Endometrial microvascular endothelial cells (primary cell): ENCODE results near the gene RECQL. TPM values are rescaled to one million over a fixed set of nuclear protein-coding genes. Genes with fewer than 3 reads are reported as not detected.

Source experiments
- in situ Hi-C: cut with HindIII; loops from 2 replicates; pipeline ENCODE4 v1.10.0; 2017; ENCODE audit warnings: low sequenced_read_pairs, low pct_unique_long_range_greater_than_20kb; ENCODE audit errors: inconsistent ontology term
- total RNA-seq: library from RNA; depleted of rRNA; stranded (reverse); fragments of >200 nt; gene quantifications from one replicate; pipeline ENCODE4 v1.2.3, GENCODE V29; 2015; ENCODE audit errors: inconsistent ontology term

Gene RECQL
- total RNA-seq = 96.4 TPM

GRCh38 chr12:21501258-21502163, at the start of gene RECQL, which contains the start of gene GOLT1B:
Gene RECQL, minus strand, starts transcription at chr12:21501635. Its CDS starts 2,065 bp downstream, at chr12:21499570.
Gene GOLT1B, plus strand, starts transcription at chr12:21501789. Its CDS starts 135 bp downstream, at chr12:21501924.
- in situ Hi-C loops = no loop called here

- in situ Hi-C loops = no loop called here
Observed at GRCh38 chr12:21547437-21547836, 46.0 kb upstream of the RECQL start.

- in situ Hi-C loops = no loop called here
Observed at GRCh38 chr12:21546716-21547115, 45.3 kb upstream of the RECQL start.

DNA sequence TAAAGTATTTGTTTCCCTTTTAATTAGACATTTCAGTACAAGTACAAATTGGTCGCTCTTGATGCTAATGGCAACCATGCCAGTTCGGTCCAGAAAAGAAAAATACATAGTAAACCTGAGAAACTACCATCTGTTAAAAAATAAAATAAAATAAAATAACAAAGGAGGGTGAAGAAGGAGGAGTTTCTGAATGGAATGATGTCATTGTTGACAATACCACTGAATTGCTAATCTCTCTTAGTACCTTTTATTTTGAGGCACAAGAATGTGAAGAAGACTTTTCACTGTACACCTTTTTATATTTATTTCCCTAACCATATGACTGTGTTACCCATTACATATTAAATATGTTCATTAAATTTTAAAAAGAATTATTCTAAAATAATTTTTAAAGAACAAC, 44.1 kb upstream of the RECQL start:
- in situ Hi-C loops = no loop called here

GRCh38 chr12:21543151-21543550, 41.7 kb upstream of the RECQL start:
- in situ Hi-C loops = no loop called here

GRCh38 chr12:21542403-21542802, 41.0 kb upstream of the RECQL start:
- in situ Hi-C loops = no loop called here

- in situ Hi-C loops = no loop called here
Observed at GRCh38 chr12:21541773-21542172, 40.3 kb upstream of the RECQL start.

GRCh38 chr12:21539797-21540196, 38.4 kb upstream of the RECQL start:
- in situ Hi-C loops = no loop called here

DNA sequence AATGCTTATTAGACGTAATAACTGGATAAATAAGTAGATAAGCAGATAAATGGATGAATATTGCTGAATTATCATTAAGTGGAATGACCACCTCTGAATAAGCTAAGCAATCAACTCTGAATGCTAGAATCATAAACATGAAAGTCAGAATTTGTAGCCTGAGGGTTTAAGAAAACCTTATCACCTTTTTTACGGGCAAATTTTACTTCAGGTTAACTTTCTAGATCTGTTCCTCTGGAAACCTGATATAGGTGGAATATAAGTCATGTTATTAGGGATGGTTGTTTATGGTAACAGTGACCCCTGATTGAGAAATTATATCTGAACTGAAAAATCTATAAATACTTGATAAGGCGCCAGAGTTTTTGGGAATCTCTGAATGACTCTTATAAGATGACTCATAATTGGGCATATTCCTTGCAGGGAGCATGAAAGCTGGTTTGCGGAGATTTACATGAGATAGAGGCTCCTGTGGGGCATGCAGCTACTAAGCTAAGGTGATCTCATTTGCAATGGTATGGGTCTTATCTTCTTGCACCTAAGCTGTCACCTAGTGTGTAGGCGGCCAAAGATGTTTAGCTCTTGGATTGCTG, 36.7 kb upstream of the RECQL start:
- in situ Hi-C loops = no loop called here

- in situ Hi-C loops = no loop called here
Observed at GRCh38 chr12:21529456-21529855, 28.0 kb upstream of the RECQL start.

DNA sequence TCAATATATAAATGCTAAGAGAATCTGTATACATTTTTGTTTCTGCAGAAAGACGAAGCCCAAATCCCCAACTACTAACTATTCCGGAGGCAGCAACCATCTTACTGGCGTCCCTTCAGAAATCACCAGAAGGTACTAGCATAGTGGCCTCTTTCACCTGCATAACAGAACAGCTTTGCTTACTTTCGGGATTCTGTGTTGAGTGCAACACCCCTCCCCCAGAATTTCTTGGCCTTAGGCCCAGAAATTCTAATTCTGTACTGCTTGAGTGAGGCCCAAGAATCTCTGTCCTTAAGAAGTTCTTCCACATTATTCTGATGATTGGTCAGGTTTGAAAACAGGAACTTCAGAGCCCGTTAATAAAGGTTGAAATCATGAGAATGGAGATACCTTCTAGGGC, 27.5 kb upstream of the RECQL start:
- in situ Hi-C loops = no loop called here

- in situ Hi-C loops = no loop called here
Observed at GRCh38 chr12:21527451-21528180, 26.2 kb upstream of the RECQL start.

DNA sequence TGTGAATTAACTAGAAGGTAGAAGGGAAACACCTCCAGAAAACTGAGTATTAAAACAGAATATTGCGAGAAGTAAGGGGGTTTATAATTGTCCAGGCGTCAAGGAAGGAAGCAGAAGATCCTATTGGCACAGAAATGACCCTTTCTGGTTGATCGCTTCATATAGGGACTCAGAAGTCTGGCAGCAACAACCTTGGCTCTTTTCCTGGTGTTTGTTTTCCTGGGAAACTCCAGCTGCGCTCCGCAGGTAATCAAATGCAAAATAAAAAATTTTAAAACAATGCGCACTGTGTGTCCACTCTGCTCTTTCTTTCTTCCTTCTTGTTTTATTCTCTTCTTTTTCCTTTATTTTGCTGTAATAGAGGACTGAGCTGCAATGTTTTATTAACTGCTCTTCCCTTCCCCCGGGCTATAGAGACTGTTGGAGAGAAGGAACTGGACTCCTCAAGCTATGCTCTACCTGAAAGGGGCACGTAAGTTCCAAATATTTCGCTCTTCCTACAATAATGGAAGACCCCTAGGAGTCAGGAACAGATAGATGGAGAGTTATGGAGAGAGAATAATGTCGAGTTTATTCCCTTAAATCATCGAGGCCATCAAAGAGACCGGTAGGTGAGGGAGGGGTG, 25.4 kb upstream of the RECQL start:
- in situ Hi-C loops = no loop called here

- in situ Hi-C loops = no loop called here
Observed at GRCh38 chr12:21526053-21526452, 24.6 kb upstream of the RECQL start, which contains the start of gene SPX. Gene SPX, plus strand, starts transcription at chr12:21526296. Its CDS starts 177 bp downstream, at chr12:21526473.

- in situ Hi-C loops = no loop called here
Observed at GRCh38 chr12:21523148-21523547, 21.7 kb upstream of the RECQL start.

- in situ Hi-C loops = no loop called here
Observed at GRCh38 chr12:21521541-21521940, 20.1 kb upstream of the RECQL start.

DNA sequence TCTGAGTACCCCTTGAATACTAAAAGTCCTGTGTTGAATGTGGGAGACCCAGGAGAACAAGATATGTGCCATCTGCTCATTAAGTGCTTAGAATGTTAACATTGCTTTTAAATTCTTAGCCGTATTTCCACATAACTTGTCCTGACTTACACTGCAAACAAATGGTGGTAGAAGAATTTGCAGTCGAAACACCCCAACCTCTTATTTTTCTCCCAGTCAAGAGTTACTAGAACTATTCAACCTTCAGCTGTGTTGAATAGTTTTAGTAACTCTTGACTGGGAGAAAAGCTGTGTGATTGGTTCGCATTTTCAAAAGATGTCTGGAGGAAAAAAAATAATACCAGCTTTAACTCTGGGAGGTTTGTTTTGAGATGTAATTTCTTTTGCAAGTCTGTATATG, 17.0 kb upstream of the RECQL start:
- in situ Hi-C loops = no loop called here

DNA sequence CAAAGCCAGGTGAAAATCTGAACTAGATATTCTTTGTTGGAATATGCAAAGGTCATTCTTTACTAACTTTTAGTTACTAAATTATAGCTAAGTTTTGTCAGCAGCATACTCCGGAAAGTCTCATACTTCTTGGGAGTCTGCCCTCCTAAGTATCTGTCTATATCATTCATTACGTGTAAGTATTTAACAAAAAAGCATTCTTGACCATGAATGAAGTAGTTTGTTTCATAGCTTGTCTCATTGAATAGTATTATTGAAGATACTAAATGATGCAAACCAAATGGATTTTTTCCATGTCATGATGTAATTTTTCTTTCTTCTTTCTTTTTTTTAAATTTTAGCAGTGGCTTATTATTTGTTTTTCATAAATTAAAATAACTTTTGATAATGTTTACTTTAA, 14.8 kb upstream of the RECQL start:
- in situ Hi-C loops = no loop called here

GRCh38 chr12:21509768-21510167, 8.3 kb upstream of the RECQL start:
- in situ Hi-C loops = no loop called here
